NCI-H82 treated with DMSO at 0.1 percent for 48 hours (cell line): Measurements from ENCODE around the gene PKM.

Experiments used
- DNase-seq: peaks from one replicate; lab custom pipeline; 2025; ENCODE audit not compliant: unreplicated experiment; lab: John Stamatoyannopoulos, UW

Gene PKM

GRCh38 chr15:72161361-72162132 lies 69.4 kb downstream of the PKM start:
- DNase-seq = no peak

- no peak for DNase-seq
Measured at GRCh38 chr15:72160696-72161245, 70.2 kb downstream of the PKM start.

GRCh38 chr15:72156928-72157327 lies 74.1 kb downstream of the PKM start:
- DNase-seq = no peak

- DNase-seq = peak; percentile 49
Measured at GRCh38 chr15:72155635-72156616, 75.1 kb downstream of the PKM start.

GRCh38 chr15:72155003-72155621 lies 75.9 kb downstream of the PKM start:
- no peak for DNase-seq

GRCh38 chr15:72154316-72154715 lies 76.7 kb downstream of the PKM start:
- no peak for DNase-seq

GRCh38 chr15:72153269-72154000 lies 77.6 kb downstream of the PKM start:
- DNase-seq = no peak
